GM12864 (cell line): ENCODE measurements around the gene LYZ.

Source experiments
- DNase-seq: peaks from one replicate; pipeline ENCODE4 v3.0.0-alpha.2; 2011; ENCODE audit warnings: low read depth
- H3K4me3 ChIP-seq: 2 replicates; pipeline ENCODE4 v1.5.1; 2011; ENCODE audit warnings: mild to moderate bottlenecking, low read depth, low read length, control low read depth
- CTCF ChIP-seq: IDR thresholded peaks from 2 replicates; pipeline ENCODE4 v1.5.1; 2011; ENCODE audit warnings: low read depth, mild to moderate bottlenecking, moderate library complexity, low read length, control low read depth, inconsistent platforms; ENCODE audit errors: missing control alignments

Gene LYZ

GRCh38 chr12:69350002-69350626 is 1.9 kb downstream of the LYZ start:
- no peak for TF ChIP-seq CTCF
- DNase-seq, result no peak
- H3K4me3 ChIP-seq, result no peak overlapping the region

GRCh38 chr12:69350777-69351176 is 2.6 kb downstream of the LYZ start:
- no peak for TF ChIP-seq CTCF
- no peak overlapping the region for H3K4me3 ChIP-seq
- DNase-seq, result no peak

DNA sequence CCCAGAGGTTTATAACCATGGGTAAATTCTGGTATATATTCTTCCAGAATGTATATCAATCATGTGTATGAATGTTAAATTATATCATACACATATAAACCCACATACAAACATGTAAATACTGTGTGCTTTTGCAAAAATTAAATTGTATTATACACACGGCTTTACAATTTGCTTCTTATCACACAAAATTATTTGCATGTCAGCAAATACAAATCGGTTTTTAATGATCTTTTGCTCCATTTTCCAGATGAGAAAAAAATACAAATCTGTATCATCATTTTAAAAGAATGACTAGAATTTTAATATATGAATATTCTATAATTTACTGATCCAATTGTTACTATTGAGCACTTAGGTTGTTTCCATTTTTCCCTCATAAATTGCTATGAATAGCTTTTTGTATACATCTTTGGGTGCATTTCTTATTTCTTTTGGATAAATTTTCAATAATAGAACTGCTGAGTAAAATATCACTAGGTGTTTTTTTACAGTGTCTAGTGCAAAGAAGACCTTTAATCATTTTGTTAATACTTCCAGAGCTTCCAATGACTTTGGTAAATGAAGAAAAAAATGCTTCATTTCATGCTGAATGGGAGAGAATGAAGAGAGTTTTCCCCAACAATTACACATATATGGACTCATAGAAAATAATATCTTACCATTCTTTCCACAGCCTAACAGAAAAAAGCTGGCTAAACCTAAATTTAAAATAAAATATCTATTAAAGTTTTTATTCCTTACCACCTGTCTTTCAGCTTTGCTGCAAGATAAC is 3.5 kb downstream of the LYZ start:
- no peak overlapping the region for H3K4me3 ChIP-seq
- TF ChIP-seq CTCF, result no peak
- no peak for DNase-seq

- no peak for TF ChIP-seq CTCF
- H3K4me3 ChIP-seq, result no peak overlapping the region
- DNase-seq, result no peak
These were observed 4.7 kb downstream of the LYZ start for GRCh38 chr12:69352904-69353303.

GRCh38 chr12:69354172-69354555 is 6.0 kb downstream of the LYZ start:
- TF ChIP-seq CTCF, result no peak
- DNase-seq, result no peak
- no peak overlapping the region for H3K4me3 ChIP-seq

DNA sequence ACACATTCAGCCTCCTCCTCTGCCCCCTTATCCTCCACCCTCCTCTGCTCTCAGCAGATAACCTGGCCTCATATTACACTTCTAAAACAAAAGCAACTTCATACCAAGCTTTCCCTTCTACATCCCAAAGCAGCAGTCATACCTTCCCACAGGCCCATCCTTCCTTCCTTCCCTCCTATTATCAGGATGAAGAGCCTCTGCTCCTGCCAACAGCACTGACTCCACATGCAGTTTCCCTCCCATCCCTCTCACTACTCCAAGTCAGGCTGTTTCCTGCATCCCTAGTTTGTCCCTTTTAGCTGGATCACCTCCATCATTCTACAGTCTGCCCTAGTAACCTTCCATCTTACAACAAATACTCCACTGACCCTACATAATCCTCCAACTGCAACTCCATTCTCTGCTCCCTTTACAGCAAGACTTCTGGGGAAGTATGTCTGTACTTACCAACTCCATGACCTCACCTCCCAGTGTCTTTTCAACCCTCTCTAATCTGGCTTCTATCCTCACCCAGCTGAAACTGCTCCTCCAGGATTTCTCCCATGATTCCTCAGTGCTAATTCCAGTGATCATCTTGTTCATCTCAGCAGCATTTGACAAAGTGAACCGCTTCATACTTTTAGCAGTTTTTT is 6.5 kb downstream of the LYZ start:
- no peak for DNase-seq
- H3K4me3 ChIP-seq, result no peak overlapping the region
- no peak for TF ChIP-seq CTCF
